Measurements from ENCODE around the gene ADAMTS3.
A peak's percentile ranks its signal among the peaks of the same experiment; 100 is the strongest.

ADAMTS3 gene

GRCh38 chr4:72451349-72451748 lies 117.7 kb downstream of the ADAMTS3 start:
- Histone ChIP-seq H3K4me3 (ENCODE audit: low read depth, low read length) (no peak overlapping the region), H3K36me3 (ENCODE audit: control insufficient read depth in 2 of 2, insufficient read depth in 1 of 2, low read length in 2 of 2) (no peaks in the 10 kb centered on the region), H3K9me3 (ENCODE audit: control insufficient read depth, insufficient read depth, low read depth, low read length) (no peaks in the 10 kb centered on the region), H3K4me1 (ENCODE audit: control insufficient read depth, insufficient read depth, low read length) (no peaks in the 10 kb centered on the region), H3K27ac (ENCODE audit: extremely low read depth, low read depth, low read length) (no peak overlapping the region)
- TF ChIP-seq ZFP37 (tag by site-specific recombination; IDR thresholded peaks at IDR 0.05) (no peak), ZFP41 (tag by site-specific recombination; IDR thresholded peaks at IDR 0.05; ENCODE audit: borderline replicate concordance) (no peak)
- TF ChIP-seq, protein P1, sequence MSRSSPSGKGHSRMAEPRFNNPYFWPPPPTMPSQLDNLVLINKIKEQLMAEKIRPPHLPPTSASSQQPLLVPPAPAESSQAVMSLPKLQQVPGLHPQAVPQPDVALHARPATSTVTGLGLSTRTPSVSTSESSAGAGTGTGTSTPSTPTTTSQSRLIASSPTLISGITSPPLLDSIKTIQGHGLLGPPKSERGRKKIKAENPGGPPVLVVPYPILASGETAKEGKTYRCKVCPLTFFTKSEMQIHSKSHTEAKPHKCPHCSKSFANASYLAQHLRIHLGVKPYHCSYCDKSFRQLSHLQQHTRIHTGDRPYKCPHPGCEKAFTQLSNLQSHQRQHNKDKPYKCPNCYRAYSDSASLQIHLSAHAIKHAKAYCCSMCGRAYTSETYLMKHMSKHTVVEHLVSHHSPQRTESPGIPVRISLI (tag by site-specific recombination; IDR thresholded peaks at IDR 0.05): no peak
- ChIA-PET POLR2A (no interaction called here), CTCF (interaction anchor here (0.6 to 1.4 kb wide), 3 partner anchors 18 to 124 kb away, joined by 3 to 4 read pairs (median 3); no protein-coding TSS in a partner anchor)

DNA sequence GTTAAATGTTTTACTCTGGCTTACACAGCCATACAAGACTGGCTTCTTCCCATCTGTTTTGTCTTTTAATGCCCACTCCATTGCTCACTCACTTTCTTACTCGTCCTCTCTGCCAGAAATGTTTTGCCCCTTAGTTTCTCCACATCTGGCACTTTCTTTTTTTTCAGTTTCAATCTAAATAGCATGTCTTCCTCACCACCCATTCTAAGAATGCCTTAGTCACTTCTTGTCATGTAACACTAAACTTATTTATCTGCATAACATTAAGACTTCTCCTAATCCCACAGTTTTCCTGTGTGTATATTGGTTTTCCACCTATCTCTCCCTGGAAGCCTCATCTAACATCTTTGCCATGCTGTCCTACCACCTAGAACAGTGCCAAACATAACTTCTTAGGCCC lies 119.3 kb downstream of the ADAMTS3 start:
- no peak for TF ChIP-seq ZNF600 (tag by site-specific recombination; IDR thresholded peaks at IDR 0.05)
- peak; percentile 52; the same call in 1 of the 2 replicates for TF ChIP-seq ZNF133 (tag by site-specific recombination; IDR thresholded peaks at IDR 0.05)
- CTCF ChIA-PET: no interaction called here
- H3K4me1 ChIP-seq (ENCODE audit: control insufficient read depth, insufficient read depth, low read length): no peaks in the 10 kb centered on the region
- POLR2A ChIA-PET: no interaction called here
- H3K27ac ChIP-seq (ENCODE audit: extremely low read depth, low read depth, low read length): no peak overlapping the region
- no peaks in the 10 kb centered on the region for H3K36me3 ChIP-seq (ENCODE audit: control insufficient read depth in 2 of 2, insufficient read depth in 1 of 2, low read length in 2 of 2)
- H3K4me3 ChIP-seq (ENCODE audit: low read depth, low read length): no peak overlapping the region
- H3K9me3 ChIP-seq (ENCODE audit: control insufficient read depth, insufficient read depth, low read depth, low read length): no peaks in the 10 kb centered on the region

DNA sequence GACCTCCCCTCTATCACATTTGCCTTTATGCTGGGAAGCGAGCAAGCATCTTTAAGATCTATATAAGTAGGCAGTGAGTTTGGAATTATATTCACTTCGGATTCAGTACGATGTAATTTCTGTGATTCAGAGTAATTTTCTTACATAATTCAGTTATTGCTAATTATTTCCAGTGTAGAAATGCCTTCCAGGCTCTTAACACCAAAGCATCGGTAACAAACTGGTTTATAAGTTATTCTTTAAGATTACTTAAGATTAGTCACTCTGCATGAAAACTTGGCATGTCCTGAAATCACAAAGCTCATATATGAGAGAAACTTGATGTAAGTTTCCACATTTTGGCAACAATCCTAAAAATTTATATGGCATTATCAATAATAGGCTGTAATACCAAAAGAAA lies 120.8 kb downstream of the ADAMTS3 start:
- H3K4me3 ChIP-seq (ENCODE audit: low read depth, low read length): no peak overlapping the region
- POLR2A ChIA-PET: no interaction called here
- no peak overlapping the region for H3K27ac ChIP-seq (ENCODE audit: extremely low read depth, low read depth, low read length)
- H3K9me3 ChIP-seq (ENCODE audit: control insufficient read depth, insufficient read depth, low read depth, low read length): no peaks in the 10 kb centered on the region
- no peaks in the 10 kb centered on the region for H3K4me1 ChIP-seq (ENCODE audit: control insufficient read depth, insufficient read depth, low read length)
- H3K36me3 ChIP-seq (ENCODE audit: control insufficient read depth in 2 of 2, insufficient read depth in 1 of 2, low read length in 2 of 2): no peaks in the 10 kb centered on the region
- no peak for TF ChIP-seq ZIC2 (tag by site-specific recombination; IDR thresholded peaks at IDR 0.05)
- no peak for TF ChIP-seq ZSCAN18 (tag by site-specific recombination; IDR thresholded peaks at IDR 0.05)
- TF ChIP-seq ZNF24 (tag by site-specific recombination; IDR thresholded peaks at IDR 0.05): no peak
- CTCF ChIA-PET: interaction anchor here (0.6 to 0.7 kb wide), 2 partner anchors 239 to 752 kb away, joined by 3 to 4 read pairs; no protein-coding TSS in a partner anchor

DNA sequence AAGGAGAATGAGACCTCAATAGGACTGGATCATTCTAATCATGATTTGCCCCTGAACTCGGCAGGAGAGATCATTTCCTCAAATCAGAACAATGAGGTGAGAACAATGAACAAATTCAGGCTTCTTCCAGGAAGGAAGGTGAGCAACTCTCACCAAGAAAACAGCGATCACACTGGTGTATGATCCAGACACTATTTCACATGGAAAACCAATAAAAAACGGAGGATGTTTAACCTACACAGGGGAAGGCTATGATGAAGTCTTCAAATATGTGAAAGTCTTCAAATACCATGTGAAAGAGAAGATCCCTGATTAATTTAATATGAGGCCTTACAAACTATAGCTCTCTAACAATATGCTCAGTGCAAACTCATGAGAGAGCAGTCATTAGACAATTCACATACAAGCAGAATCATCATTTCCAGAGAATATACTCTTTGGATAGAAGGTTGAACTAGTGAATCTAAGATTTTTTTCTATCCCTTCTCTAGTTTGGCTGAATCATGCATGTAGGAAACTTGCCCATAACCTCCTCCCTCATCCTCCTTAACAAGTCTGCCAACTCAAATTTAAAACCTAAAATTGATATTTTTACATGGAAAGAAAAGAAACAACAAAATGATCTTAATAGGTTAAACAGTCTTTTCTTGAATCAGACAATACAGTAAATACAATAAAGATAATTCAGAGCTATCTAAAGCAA lies 122.5 kb downstream of the ADAMTS3 start:
- no peaks in the 10 kb centered on the region for H3K9me3 ChIP-seq (ENCODE audit: control insufficient read depth, insufficient read depth, low read depth, low read length)
- TF ChIP-seq GLI4 (tag by site-specific recombination; IDR thresholded peaks at IDR 0.05) (no peak), ZNF629 (tag by site-specific recombination; IDR thresholded peaks at IDR 0.05) (no peak)
- TF ChIP-seq, protein P2, sequence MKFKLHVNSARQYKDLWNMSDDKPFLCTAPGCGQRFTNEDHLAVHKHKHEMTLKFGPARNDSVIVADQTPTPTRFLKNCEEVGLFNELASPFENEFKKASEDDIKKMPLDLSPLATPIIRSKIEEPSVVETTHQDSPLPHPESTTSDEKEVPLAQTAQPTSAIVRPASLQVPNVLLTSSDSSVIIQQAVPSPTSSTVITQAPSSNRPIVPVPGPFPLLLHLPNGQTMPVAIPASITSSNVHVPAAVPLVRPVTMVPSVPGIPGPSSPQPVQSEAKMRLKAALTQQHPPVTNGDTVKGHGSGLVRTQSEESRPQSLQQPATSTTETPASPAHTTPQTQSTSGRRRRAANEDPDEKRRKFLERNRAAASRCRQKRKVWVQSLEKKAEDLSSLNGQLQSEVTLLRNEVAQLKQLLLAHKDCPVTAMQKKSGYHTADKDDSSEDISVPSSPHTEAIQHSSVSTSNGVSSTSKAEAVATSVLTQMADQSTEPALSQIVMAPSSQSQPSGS (tag by site-specific recombination; IDR thresholded peaks at IDR 0.05; ENCODE audit: low read depth): no peak
- POLR2A ChIA-PET: no interaction called here
- H3K4me3 ChIP-seq (ENCODE audit: low read depth, low read length): no peak overlapping the region
- H3K36me3 ChIP-seq (ENCODE audit: control insufficient read depth in 2 of 2, insufficient read depth in 1 of 2, low read length in 2 of 2): no peaks in the 10 kb centered on the region
- CTCF ChIA-PET: interaction anchor here (0.6 kb wide), 1 partner anchor 20 kb away, joined by 3 read pairs; no protein-coding TSS in a partner anchor
- H3K4me1 ChIP-seq (ENCODE audit: control insufficient read depth, insufficient read depth, low read length): no peaks in the 10 kb centered on the region
- H3K27ac ChIP-seq (ENCODE audit: extremely low read depth, low read depth, low read length): no peak overlapping the region

All from HEK293 (cell line).